Calu3 (cell line): ENCODE measurements around the gene COX6B2. TPM values are rescaled to one million over a fixed set of nuclear protein-coding genes. Genes with fewer than 3 reads are reported as not detected.

Source experiments
- BruUV-seq: library from RNA; stranded (reverse); fragments of 400-500 nt; replicated peaks from 2 replicates; lab custom pipeline; 2021; lab: Mats Ljungman, UMichigan
- CTCF ChIA-PET: fragments of 300-600 bp; sonication (Branson Sonifier 250); formaldehyde crosslinking; loops from one replicate; lab custom pipeline; 2022; ENCODE audit warnings: antibody characterized with exemption; lab: Charles Lee
- DNase-seq: peaks from one replicate; pipeline ENCODE4 v3.0.0; 2022
- H3K27ac Mint-ChIP-seq: one replicate; pipeline ENCODE4 v1.8.0; 2022; ENCODE audit warnings: mixed read lengths; ENCODE audit not compliant: unreplicated experiment
- H3K27me3 Mint-ChIP-seq: one replicate; pipeline ENCODE4 v1.8.0; 2022; ENCODE audit warnings: mixed read lengths; ENCODE audit not compliant: unreplicated experiment
- H3K36me3 Mint-ChIP-seq: one replicate; pipeline ENCODE4 v1.8.0; 2022; ENCODE audit warnings: mild to moderate bottlenecking, moderate library complexity, mixed read lengths; ENCODE audit not compliant: insufficient read depth, unreplicated experiment
- H3K4me1 Mint-ChIP-seq: one replicate; pipeline ENCODE4 v1.8.0; 2022; ENCODE audit warnings: mild to moderate bottlenecking, low read depth, mixed read lengths; ENCODE audit not compliant: unreplicated experiment
- H3K4me3 Mint-ChIP-seq: one replicate; pipeline ENCODE4 v1.8.0; 2022; ENCODE audit warnings: mild to moderate bottlenecking, low read depth, moderate library complexity, mixed read lengths; ENCODE audit not compliant: unreplicated experiment
- H3K9me3 Mint-ChIP-seq: one replicate; pipeline ENCODE4 v1.8.0; 2022; ENCODE audit warnings: low read depth, mixed read lengths; ENCODE audit not compliant: unreplicated experiment
- CTCF ChIP-seq: fragments of 200-600 bp; IDR thresholded peaks from one replicate; pipeline ENCODE4 v1.8.0; 2022; ENCODE audit warnings: antibody characterized with exemption; ENCODE audit not compliant: unreplicated experiment
- intact Hi-C: fragments of 100-400 bp; cut with micrococcal nuclease; formaldehyde crosslinking; loops from one replicate; pipeline ENCODE4 v1.10.0; 2022; ENCODE audit not compliant: unreplicated experiment
- total RNA-seq: library from RNA; stranded (reverse); gene quantifications from 2 replicates; pipeline ENCODE4 v1.2.3, GENCODE V29; 2022

Gene COX6B2
- total RNA-seq, 1 experiment from 2014 or later: 3.4 TPM

GRCh38 chr19:55345101-55345817 lies 9.3 kb downstream of the COX6B2 start:
- Mint-ChIP-seq H3K9me3 (no peaks in the 10 kb centered on the region), H3K36me3 (peaks cover 41% of the 10 kb centered on the region), H3K27me3 (no peaks in the 10 kb centered on the region), H3K27ac (peak overlapping the region; percentile 17), H3K4me1 (peaks cover 23% of the 10 kb centered on the region), H3K4me3 (no peak overlapping the region)
- intact Hi-C loops: no loop called here
- BruUV-seq: no TSS peak
- TF ChIP-seq CTCF: no peak
- no peak for DNase-seq
- CTCF ChIA-PET: interaction anchor here (0.6 kb wide), 1 partner anchor 17 kb away, joined by 4 read pairs; no protein-coding TSS in a partner anchor

- CTCF ChIA-PET: no interaction called here
- BruUV-seq: no TSS peak
- intact Hi-C loops: no loop called here
- Mint-ChIP-seq H3K9me3 (no peaks in the 10 kb centered on the region), H3K27me3 (no peaks in the 10 kb centered on the region), H3K4me3 (no peak overlapping the region), H3K4me1 (peaks cover 22% of the 10 kb centered on the region), H3K27ac (no peak overlapping the region), H3K36me3 (peaks cover 49% of the 10 kb centered on the region)
- DNase-seq: no peak
- TF ChIP-seq CTCF: no peak
These were observed 10.1 kb downstream of the COX6B2 start for GRCh38 chr19:55344444-55344843.

GRCh38 chr19:55341595-55342531 lies 12.7 kb downstream of the COX6B2 start:
- H3K27ac Mint-ChIP-seq: no peak overlapping the region
- no peaks in the 10 kb centered on the region for H3K9me3 Mint-ChIP-seq
- H3K36me3 Mint-ChIP-seq: peaks cover 62% of the 10 kb centered on the region
- CTCF ChIA-PET: no interaction called here
- no peak for TF ChIP-seq CTCF
- no peaks in the 10 kb centered on the region for H3K27me3 Mint-ChIP-seq
- H3K4me1 Mint-ChIP-seq: peaks cover 32% of the 10 kb centered on the region
- TSS peak; percentile 46 for BruUV-seq
- no peak for DNase-seq
- intact Hi-C loops: no loop called here
- peak overlapping the region; percentile 91 for H3K4me3 Mint-ChIP-seq

- no peak for TF ChIP-seq CTCF
- BruUV-seq: no TSS peak
- peak; percentile 79 for DNase-seq
- Mint-ChIP-seq H3K9me3 (no peaks in the 10 kb centered on the region), H3K4me1 (peaks cover 32% of the 10 kb centered on the region), H3K4me3 (peak overlapping the region; percentile 91), H3K27me3 (no peaks in the 10 kb centered on the region), H3K27ac (peak overlapping the region; percentile 97), H3K36me3 (peaks cover 62% of the 10 kb centered on the region)
- intact Hi-C loops: no loop called here
- CTCF ChIA-PET: no interaction called here
These were observed 13.3 kb downstream of the COX6B2 start for GRCh38 chr19:55341171-55341588.
